ENCODE results near the gene TMEM54. TPM values are rescaled to one million over a fixed set of nuclear protein-coding genes. Genes with fewer than 3 reads are reported as not detected.
A peak's percentile ranks its signal among the peaks of the same experiment; 100 is the strongest.

Gene TMEM54
- total and polyA plus RNA-seq, 12 donors: 1.3 to 123 (median 21.2) TPM

GRCh38 chr1:32904797-32905196 lies 3.6 kb upstream of the TMEM54 start:
- intact Hi-C loops (cut with DNase I): no loop called here
- no peaks in the 10 kb centered on the region for H3K36me3 ChIP-seq (replicated peaks in 1 of 2)
- H3K4me1 ChIP-seq (replicated peaks in 1 of 2): peaks cover 4 to 11% of the 10 kb centered on the region in 2 donors
- no peaks in the 10 kb centered on the region for H3K27me3 ChIP-seq
- H3K4me3 ChIP-seq: no peak overlapping the region
- DNase-seq: no peak
- TF ChIP-seq POLR2A (IDR thresholded peaks at IDR 0.05): no peak
- TF ChIP-seq, protein P1, sequence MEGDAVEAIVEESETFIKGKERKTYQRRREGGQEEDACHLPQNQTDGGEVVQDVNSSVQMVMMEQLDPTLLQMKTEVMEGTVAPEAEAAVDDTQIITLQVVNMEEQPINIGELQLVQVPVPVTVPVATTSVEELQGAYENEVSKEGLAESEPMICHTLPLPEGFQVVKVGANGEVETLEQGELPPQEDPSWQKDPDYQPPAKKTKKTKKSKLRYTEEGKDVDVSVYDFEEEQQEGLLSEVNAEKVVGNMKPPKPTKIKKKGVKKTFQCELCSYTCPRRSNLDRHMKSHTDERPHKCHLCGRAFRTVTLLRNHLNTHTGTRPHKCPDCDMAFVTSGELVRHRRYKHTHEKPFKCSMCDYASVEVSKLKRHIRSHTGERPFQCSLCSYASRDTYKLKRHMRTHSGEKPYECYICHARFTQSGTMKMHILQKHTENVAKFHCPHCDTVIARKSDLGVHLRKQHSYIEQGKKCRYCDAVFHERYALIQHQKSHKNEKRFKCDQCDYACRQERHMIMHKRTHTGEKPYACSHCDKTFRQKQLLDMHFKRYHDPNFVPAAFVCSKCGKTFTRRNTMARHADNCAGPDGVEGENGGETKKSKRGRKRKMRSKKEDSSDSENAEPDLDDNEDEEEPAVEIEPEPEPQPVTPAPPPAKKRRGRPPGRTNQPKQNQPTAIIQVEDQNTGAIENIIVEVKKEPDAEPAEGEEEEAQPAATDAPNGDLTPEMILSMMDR (IDR thresholded peaks at IDR 0.05): no peak
- H3K9me3 ChIP-seq (replicated peaks in 1 of 3): no peaks in the 10 kb centered on the region
- WGBS, 4 donors: 54 to 73% (median 68%) methylated on average over 2 of the region's 2 CpGs
- H3K27ac ChIP-seq: no peak overlapping the region

DNA sequence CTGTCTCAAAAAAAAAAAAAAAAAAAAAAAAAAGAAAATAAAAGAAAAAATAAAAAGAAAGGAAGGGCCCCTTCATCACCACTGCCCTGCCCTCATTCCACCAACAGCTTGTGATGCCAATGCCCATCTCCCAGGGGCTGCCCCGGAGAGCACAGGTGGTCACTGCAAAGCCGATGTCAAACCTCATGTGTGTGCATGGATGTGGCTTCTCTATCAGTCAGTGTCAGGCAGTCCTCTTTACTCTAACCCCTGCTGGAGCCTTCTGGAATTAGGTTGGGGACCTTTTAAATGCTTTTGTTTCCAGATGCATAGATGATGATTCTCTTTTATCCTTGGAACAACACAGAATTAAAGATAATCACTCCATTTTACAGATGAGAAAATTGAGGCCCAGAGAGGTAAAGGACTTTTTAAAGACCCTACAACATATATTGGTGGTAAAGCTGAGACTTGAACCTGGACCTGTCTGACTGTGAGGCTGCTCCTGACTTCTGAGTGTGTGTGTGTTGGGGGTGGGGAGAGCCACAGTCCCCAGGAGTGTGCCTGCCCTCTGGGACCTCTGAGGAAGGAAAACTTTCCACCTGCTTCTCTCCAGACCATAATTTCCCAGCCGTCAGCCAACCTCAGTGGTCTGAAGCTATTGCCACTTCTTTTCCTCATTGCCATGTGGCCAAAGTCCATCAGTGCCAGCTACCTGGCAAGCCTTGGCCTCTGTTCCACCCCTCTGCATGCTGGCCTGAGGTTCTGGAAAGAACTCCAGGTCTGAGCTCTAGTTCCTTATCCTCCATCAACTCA lies 3.0 kb upstream of the TMEM54 start:
- Histone ChIP-seq H3K27me3 (no peaks in the 10 kb centered on the region), H3K4me3 (no peak overlapping the region), H3K36me3 (replicated peaks in 1 of 2) (no peaks in the 10 kb centered on the region), H3K27ac (no peak overlapping the region), H3K4me1 (replicated peaks in 1 of 2) (peaks cover 4 to 11% of the 10 kb centered on the region in 2 donors), H3K9me3 (replicated peaks in 1 of 3) (no peaks in the 10 kb centered on the region)
- intact Hi-C loops (cut with DNase I): no loop called here
- WGBS, 4 donors: 43 to 81% (median 72%) methylated on average over 3 of the region's 3 CpGs
- DNase-seq: no peak
- no peak for TF ChIP-seq POLR2A (IDR thresholded peaks at IDR 0.05)
- TF ChIP-seq, protein P1 (IDR thresholded peaks at IDR 0.05): no peak

DNA sequence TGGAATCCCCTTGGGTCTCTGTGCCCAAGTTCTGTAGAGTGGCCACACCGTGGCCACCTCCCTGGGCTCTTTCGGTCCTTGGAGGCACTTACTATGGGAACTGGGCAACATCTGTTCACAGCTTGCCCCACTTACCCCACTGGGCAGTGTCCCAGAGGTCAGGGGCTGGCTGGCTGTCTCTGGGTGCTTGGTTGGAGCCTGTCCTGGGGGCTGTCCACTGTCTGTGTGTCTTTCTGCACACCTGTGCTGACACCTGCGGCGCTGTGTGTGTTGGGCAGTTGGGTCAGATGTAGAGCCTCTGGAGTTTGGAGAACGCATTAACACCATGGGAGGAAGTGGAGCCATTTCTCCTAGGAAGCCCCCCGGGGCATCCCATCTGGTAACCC lies 1.3 kb upstream of the TMEM54 start:
- 69 to 80% (median 74%) methylated on average over 6 of the region's 6 CpGs for WGBS, 4 donors
- no peaks in the 10 kb centered on the region for H3K27me3 ChIP-seq
- H3K36me3 ChIP-seq (replicated peaks in 1 of 2): no peaks in the 10 kb centered on the region
- DNase-seq: no peak
- no peaks in the 10 kb centered on the region for H3K9me3 ChIP-seq (replicated peaks in 1 of 3)
- no peak overlapping the region for H3K27ac ChIP-seq
- no peak overlapping the region for H3K4me3 ChIP-seq
- intact Hi-C loops (cut with DNase I): no loop called here
- peaks cover 4 to 11% of the 10 kb centered on the region in 2 donors for H3K4me1 ChIP-seq (replicated peaks in 1 of 2)
- TF ChIP-seq POLR2A (IDR thresholded peaks at IDR 0.05): no peak
- TF ChIP-seq, protein P1 (IDR thresholded peaks at IDR 0.05): no peak

DNA sequence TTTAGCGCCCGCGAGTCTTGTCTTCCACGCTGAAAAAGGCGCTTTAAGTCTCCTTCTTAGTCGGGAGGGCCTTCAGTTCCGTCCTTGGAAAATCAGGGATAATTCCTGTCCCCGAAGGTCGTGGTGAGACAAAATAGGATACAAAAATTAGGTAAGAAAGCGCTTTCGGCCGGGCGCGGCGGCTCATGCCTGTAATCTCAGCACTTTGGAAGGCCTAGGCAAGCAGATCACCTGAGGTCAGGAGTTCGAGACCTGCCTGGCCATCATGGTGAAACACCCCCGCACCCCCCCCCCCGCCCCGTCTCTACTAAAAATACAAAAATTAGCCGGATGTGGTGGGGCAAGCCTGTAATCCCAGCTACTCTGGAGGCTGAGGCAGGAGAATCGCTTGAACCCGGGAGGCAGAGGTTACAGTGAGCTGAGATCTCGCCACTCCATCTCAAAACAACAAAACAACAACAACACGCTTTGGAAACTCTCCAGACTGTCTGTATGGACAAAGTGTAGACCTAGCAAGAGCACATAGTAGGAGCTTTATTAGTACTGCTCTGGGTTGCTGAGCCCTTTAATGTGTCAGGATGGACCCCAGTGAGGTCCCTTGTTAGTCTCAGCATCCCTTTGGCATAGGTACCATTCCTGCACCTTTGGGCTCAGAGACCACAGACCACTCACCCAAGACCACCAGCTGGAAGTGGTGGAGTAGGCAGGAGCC lies 790 bp upstream of the TMEM54 start:
- DNase-seq: no peak
- no peaks in the 10 kb centered on the region for H3K27me3 ChIP-seq
- H3K27ac ChIP-seq: no peak overlapping the region
- H3K4me3 ChIP-seq: peak overlapping the region in 2 of 4 donors; percentile 29 to 90
- H3K36me3 ChIP-seq (replicated peaks in 1 of 2): no peaks in the 10 kb centered on the region
- no peaks in the 10 kb centered on the region for H3K9me3 ChIP-seq (replicated peaks in 1 of 3)
- WGBS, 4 donors: 29 to 46% (median 38%) methylated on average over 20 to 24 of the region's 24 CpGs
- intact Hi-C loops (cut with DNase I): no loop called here
- peaks cover 4 to 11% of the 10 kb centered on the region in 2 donors for H3K4me1 ChIP-seq (replicated peaks in 1 of 2)
- no peak for TF ChIP-seq POLR2A (IDR thresholded peaks at IDR 0.05)
